ENCODE results near the gene FERMT3. TPM values are rescaled to one million over a fixed set of nuclear protein-coding genes. Genes with fewer than 3 reads are reported as not detected.
A peak's percentile ranks its signal among the peaks of the same experiment; 100 is the strongest.

The FERMT3 gene
- total and polyA plus RNA-seq, 2 of the 13 experiments (the other 11 are each of a cell fraction or from before 2014, with no cell fraction given): 0.29 TPM; not detected in 1

- TF ChIP-seq, protein P1, sequence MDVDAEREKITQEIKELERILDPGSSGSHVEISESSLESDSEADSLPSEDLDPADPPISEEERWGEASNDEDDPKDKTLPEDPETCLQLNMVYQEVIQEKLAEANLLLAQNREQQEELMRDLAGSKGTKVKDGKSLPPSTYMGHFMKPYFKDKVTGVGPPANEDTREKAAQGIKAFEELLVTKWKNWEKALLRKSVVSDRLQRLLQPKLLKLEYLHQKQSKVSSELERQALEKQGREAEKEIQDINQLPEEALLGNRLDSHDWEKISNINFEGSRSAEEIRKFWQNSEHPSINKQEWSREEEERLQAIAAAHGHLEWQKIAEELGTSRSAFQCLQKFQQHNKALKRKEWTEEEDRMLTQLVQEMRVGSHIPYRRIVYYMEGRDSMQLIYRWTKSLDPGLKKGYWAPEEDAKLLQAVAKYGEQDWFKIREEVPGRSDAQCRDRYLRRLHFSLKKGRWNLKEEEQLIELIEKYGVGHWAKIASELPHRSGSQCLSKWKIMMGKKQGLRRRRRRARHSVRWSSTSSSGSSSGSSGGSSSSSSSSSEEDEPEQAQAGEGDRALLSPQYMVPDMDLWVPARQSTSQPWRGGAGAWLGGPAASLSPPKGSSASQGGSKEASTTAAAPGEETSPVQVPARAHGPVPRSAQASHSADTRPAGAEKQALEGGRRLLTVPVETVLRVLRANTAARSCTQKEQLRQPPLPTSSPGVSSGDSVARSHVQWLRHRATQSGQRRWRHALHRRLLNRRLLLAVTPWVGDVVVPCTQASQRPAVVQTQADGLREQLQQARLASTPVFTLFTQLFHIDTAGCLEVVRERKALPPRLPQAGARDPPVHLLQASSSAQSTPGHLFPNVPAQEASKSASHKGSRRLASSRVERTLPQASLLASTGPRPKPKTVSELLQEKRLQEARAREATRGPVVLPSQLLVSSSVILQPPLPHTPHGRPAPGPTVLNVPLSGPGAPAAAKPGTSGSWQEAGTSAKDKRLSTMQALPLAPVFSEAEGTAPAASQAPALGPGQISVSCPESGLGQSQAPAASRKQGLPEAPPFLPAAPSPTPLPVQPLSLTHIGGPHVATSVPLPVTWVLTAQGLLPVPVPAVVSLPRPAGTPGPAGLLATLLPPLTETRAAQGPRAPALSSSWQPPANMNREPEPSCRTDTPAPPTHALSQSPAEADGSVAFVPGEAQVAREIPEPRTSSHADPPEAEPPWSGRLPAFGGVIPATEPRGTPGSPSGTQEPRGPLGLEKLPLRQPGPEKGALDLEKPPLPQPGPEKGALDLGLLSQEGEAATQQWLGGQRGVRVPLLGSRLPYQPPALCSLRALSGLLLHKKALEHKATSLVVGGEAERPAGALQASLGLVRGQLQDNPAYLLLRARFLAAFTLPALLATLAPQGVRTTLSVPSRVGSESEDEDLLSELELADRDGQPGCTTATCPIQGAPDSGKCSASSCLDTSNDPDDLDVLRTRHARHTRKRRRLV (CRISPR knock-in tag; IDR thresholded peaks at IDR 0.05): peak; percentile 89
- TF ChIP-seq ZNF883 (CRISPR knock-in tag; IDR thresholded peaks at IDR 0.05; ENCODE audit: not compliant biosample characterization) (peak; percentile 99), TBX2 (CRISPR knock-in tag; IDR thresholded peaks at IDR 0.05; ENCODE audit: borderline replicate concordance) (peak; percentile 95), SP2 (CRISPR knock-in tag; IDR thresholded peaks at IDR 0.05) (no peak), ZNF83 (CRISPR knock-in tag; IDR thresholded peaks at IDR 0.05; ENCODE audit: borderline replicate concordance) (no peak; the same call in 1 of the 2 replicates), ZNF264 (CRISPR knock-in tag; IDR thresholded peaks at IDR 0.05) (0 out of 2 replicates have a peak, but pooled peaks have one; percentile 60), DMAP1 (CRISPR knock-in tag; IDR thresholded peaks at IDR 0.05) (peak; percentile 97), CBFB (CRISPR knock-in tag; IDR thresholded peaks at IDR 0.05) (peak; percentile 78), BORCS8-MEF2B (CRISPR knock-in tag; IDR thresholded peaks at IDR 0.05) (peak; percentile 94), ZNF556 (CRISPR knock-in tag; IDR thresholded peaks at IDR 0.05; ENCODE audit: borderline replicate concordance) (peak; percentile 87), ZSCAN9 (CRISPR knock-in tag; IDR thresholded peaks at IDR 0.05; ENCODE audit: borderline replicate concordance) (peak; percentile 87; the same call in 1 of the 2 replicates), MXD4 (CRISPR knock-in tag; IDR thresholded peaks at IDR 0.05) (peak; percentile 91), RCOR2 (CRISPR knock-in tag; IDR thresholded peaks at IDR 0.05) (no peak), THAP9 (CRISPR knock-in tag; IDR thresholded peaks at IDR 0.05; ENCODE audit: borderline replicate concordance) (peak; percentile 86), PREB (CRISPR knock-in tag; IDR thresholded peaks at IDR 0.05) (no peak; the same call in 1 of the 2 replicates)
- TF ChIP-seq, protein P2, sequence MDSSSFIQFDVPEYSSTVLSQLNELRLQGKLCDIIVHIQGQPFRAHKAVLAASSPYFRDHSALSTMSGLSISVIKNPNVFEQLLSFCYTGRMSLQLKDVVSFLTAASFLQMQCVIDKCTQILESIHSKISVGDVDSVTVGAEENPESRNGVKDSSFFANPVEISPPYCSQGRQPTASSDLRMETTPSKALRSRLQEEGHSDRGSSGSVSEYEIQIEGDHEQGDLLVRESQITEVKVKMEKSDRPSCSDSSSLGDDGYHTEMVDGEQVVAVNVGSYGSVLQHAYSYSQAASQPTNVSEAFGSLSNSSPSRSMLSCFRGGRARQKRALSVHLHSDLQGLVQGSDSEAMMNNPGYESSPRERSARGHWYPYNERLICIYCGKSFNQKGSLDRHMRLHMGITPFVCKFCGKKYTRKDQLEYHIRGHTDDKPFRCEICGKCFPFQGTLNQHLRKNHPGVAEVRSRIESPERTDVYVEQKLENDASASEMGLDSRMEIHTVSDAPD (CRISPR knock-in tag; IDR thresholded peaks at IDR 0.05): peak; percentile 92
- TF ChIP-seq, protein P3, sequence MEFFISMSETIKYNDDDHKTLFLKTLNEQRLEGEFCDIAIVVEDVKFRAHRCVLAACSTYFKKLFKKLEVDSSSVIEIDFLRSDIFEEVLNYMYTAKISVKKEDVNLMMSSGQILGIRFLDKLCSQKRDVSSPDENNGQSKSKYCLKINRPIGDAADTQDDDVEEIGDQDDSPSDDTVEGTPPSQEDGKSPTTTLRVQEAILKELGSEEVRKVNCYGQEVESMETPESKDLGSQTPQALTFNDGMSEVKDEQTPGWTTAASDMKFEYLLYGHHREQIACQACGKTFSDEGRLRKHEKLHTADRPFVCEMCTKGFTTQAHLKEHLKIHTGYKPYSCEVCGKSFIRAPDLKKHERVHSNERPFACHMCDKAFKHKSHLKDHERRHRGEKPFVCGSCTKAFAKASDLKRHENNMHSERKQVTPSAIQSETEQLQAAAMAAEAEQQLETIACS (CRISPR knock-in tag; IDR thresholded peaks at IDR 0.05): peak; percentile 53
Measured at GRCh38 chr11:64185175-64185692, 21.3 kb upstream of the FERMT3 start (continued).
